CD4-positive, alpha-beta memory T cell (primary cell): ENCODE results near the gene CENPP. TPM values are rescaled to one million over a fixed set of nuclear protein-coding genes. Genes with fewer than 3 reads are reported as not detected.
A peak's percentile ranks its signal among the peaks of the same experiment; 100 is the strongest.

ENCODE experiments used
- CTCF ChIA-PET: fragments of 350-600 bp; sonication (Branson Sonifier 250); formaldehyde crosslinking; loops from one replicate; lab custom pipeline; 2021; ENCODE audit warnings: inconsistent platforms; ENCODE audit not compliant: partially characterized antibody; lab: Charles Lee
- POLR2A ChIA-PET: fragments of 350-600 bp; sonication (Branson Sonifier 250); formaldehyde crosslinking; loops from one replicate; lab custom pipeline; 2021; ENCODE audit not compliant: partially characterized antibody; lab: Charles Lee
- DNase-seq, 5 donors: peaks; one replicate each; pipeline versions ENCODE4 v3.0.0 to v3.0.0-alpha.2; 2020 to 2022; ENCODE audit warnings: mixed read lengths in 1 of 5
- H3K27ac ChIP-seq: one replicate; pipeline ENCODE4 v1.7.0; 2013; ENCODE audit warnings: low read depth, low read length
- H3K27me3 ChIP-seq: 2 replicates; pipeline ENCODE4 v1.7.0; 2013; ENCODE audit warnings: mild to moderate bottlenecking, low read length, moderate library complexity; ENCODE audit not compliant: insufficient read depth
- H3K36me3 ChIP-seq: 2 replicates; pipeline ENCODE4 v1.7.0; 2013; ENCODE audit warnings: mild to moderate bottlenecking, low read length, moderate library complexity; ENCODE audit not compliant: insufficient read depth
- H3K4me1 ChIP-seq: 2 replicates; pipeline ENCODE4 v1.7.0; 2013; ENCODE audit warnings: mild to moderate bottlenecking, low read length, moderate library complexity; ENCODE audit not compliant: insufficient read depth
- H3K4me3 ChIP-seq, 2 donors: one replicate each; pipeline ENCODE4 v1.7.0; 2013; ENCODE audit warnings: low read length in 2 of 2, mild to moderate bottlenecking in 1 of 2
- H3K9me3 ChIP-seq, 2 donors: one replicate each; pipeline ENCODE4 v1.7.0; 2013; ENCODE audit warnings: low read length in 2 of 2, control low read depth in 1 of 2; ENCODE audit not compliant: control insufficient read depth in 1 of 2
- H3K27ac Mint-ChIP-seq, 7 donors: one replicate each; pipeline ENCODE4 v1.8.0; 2020 to 2021; ENCODE audit warnings: mixed read lengths in 7 of 7, mild to moderate bottlenecking in 6 of 7, inconsistent platforms in 3 of 7, moderate library complexity in 3 of 7
- H3K27me3 Mint-ChIP-seq, 2 donors: one replicate each; pipeline ENCODE4 v1.8.0; 2020 to 2021; ENCODE audit warnings: mixed read lengths in 2 of 2
- H3K36me3 Mint-ChIP-seq, 2 donors: one replicate each; pipeline ENCODE4 v1.8.0; 2020 to 2021; ENCODE audit warnings: mixed read lengths in 2 of 2, inconsistent platforms in 1 of 2, mild to moderate bottlenecking in 1 of 2
- H3K4me1 Mint-ChIP-seq, 4 donors: one replicate each; pipeline ENCODE4 v1.8.0; 2020 to 2021; ENCODE audit warnings: mixed read lengths in 4 of 4, mild to moderate bottlenecking in 1 of 4
- H3K4me3 Mint-ChIP-seq, 8 donors: one replicate each; pipeline ENCODE4 v1.8.0; 2020 to 2021; ENCODE audit warnings: mixed read lengths in 8 of 8, mild to moderate bottlenecking in 7 of 8, moderate library complexity in 6 of 8, inconsistent platforms in 3 of 8
- H3K9me3 Mint-ChIP-seq, 8 donors: one replicate each; pipeline ENCODE4 v1.8.0; 2020 to 2021; ENCODE audit warnings: mixed read lengths in 8 of 8, mild to moderate bottlenecking in 5 of 8, inconsistent platforms in 3 of 8, moderate library complexity in 1 of 8
- intact Hi-C: fragments of 100-400 bp; cut with micrococcal nuclease; formaldehyde crosslinking; loops from one replicate; pipeline ENCODE4 v1.15.1; 2023
- polyA plus RNA-seq, 2 donors: library from polyadenylated mRNA; unstranded; fragments of 300-500 nt; fragmentation: Illumina TruSeq; gene quantifications; one replicate each; pipeline ENCODE4 v1.2.3, GENCODE V29; 2021
- total RNA-seq, 2 experiments: library from RNA; stranded (reverse); gene quantifications; one replicate each; pipeline ENCODE4 v1.2.3, GENCODE V29; 2021

The CENPP gene
- total and polyA plus RNA-seq, 4 experiments from 2014 or later = 0.55 to 9.5 (median 3.4) TPM

- no peaks in the 10 kb centered on the region for H3K36me3 ChIP-seq
- intact Hi-C loops = no loop called here
- H3K4me1 ChIP-seq = no peaks in the 10 kb centered on the region
- no peaks in the 10 kb centered on the region for H3K27me3 ChIP-seq
- H3K27ac ChIP-seq = no peak overlapping the region
- H3K9me3 ChIP-seq = no peaks in the 10 kb centered on the region
- no peak overlapping the region for H3K4me3 ChIP-seq
- ChIA-PET CTCF (no interaction called here), POLR2A (no interaction called here)
- Mint-ChIP-seq H3K36me3 (peaks cover 17 to 26% of the 10 kb centered on the region in 2 donors), H3K4me1 (no peaks in the 10 kb centered on the region), H3K4me3 (no peak overlapping the region), H3K9me3 (peaks cover 0 to 26% (median 12%) of the 10 kb centered on the region in 8 donors), H3K27ac (no peak overlapping the region), H3K27me3 (no peaks in the 10 kb centered on the region)
- no peak for DNase-seq
Observed at GRCh38 chr9:92608241-92608908, 282.6 kb downstream of the CENPP start.

- intact Hi-C loops = no loop called here
- H3K4me1 Mint-ChIP-seq = no peaks in the 10 kb centered on the region
- no peak overlapping the region for H3K27ac ChIP-seq
- H3K9me3 Mint-ChIP-seq = peaks cover 0 to 20% (median 7%) of the 10 kb centered on the region in 8 donors
- H3K4me3 ChIP-seq = no peak overlapping the region
- CTCF ChIA-PET = no interaction called here
- DNase-seq = no peak
- no peak overlapping the region for H3K27ac Mint-ChIP-seq
- no peaks in the 10 kb centered on the region for H3K9me3 ChIP-seq
- H3K36me3 Mint-ChIP-seq = peaks cover 21% of the 10 kb centered on the region in 2 donors
- H3K36me3 ChIP-seq = peaks cover 5% of the 10 kb centered on the region
- no peaks in the 10 kb centered on the region for H3K4me1 ChIP-seq
- no peaks in the 10 kb centered on the region for H3K27me3 ChIP-seq
- no peaks in the 10 kb centered on the region for H3K27me3 Mint-ChIP-seq
- no peak overlapping the region for H3K4me3 Mint-ChIP-seq
- POLR2A ChIA-PET = no interaction called here
Observed at GRCh38 chr9:92608909-92609445, 283.2 kb downstream of the CENPP start.

GRCh38 chr9:92610470-92611420 lies 285.0 kb downstream of the CENPP start:
- peaks cover 0 to 6% (median 0%) of the 10 kb centered on the region in 8 donors for H3K9me3 Mint-ChIP-seq
- intact Hi-C loops = no loop called here

GRCh38 chr9:92611621-92612285 lies 286.0 kb downstream of the CENPP start:
- H3K4me1 ChIP-seq = no peaks in the 10 kb centered on the region
- DNase-seq = no peak
- H3K9me3 Mint-ChIP-seq = no peaks in the 10 kb centered on the region
- H3K36me3 ChIP-seq = peaks cover 20% of the 10 kb centered on the region
- CTCF ChIA-PET = no interaction called here
- peak overlapping the region in 1 of 7 donors; percentile 20 for H3K27ac Mint-ChIP-seq
- H3K4me3 Mint-ChIP-seq = no peak overlapping the region
- no peaks in the 10 kb centered on the region for H3K9me3 ChIP-seq
- H3K27me3 ChIP-seq = no peaks in the 10 kb centered on the region
- no peak overlapping the region for H3K4me3 ChIP-seq
- intact Hi-C loops = no loop called here
- no peak overlapping the region for H3K27ac ChIP-seq
- POLR2A ChIA-PET = no interaction called here
- H3K4me1 Mint-ChIP-seq = no peaks in the 10 kb centered on the region
- H3K27me3 Mint-ChIP-seq = no peaks in the 10 kb centered on the region
- peaks cover 32 to 48% of the 10 kb centered on the region in 2 donors for H3K36me3 Mint-ChIP-seq

More at GRCh38 chr9:92610470-92611420, 285.0 kb downstream of the CENPP start:
- Mint-ChIP-seq H3K36me3 (peaks cover 22 to 38% of the 10 kb centered on the region in 2 donors), H3K4me1 (no peaks in the 10 kb centered on the region), H3K27ac (no peak overlapping the region), H3K4me3 (no peak overlapping the region), H3K27me3 (no peaks in the 10 kb centered on the region)
- Histone ChIP-seq H3K36me3 (peaks cover 10% of the 10 kb centered on the region), H3K27ac (no peak overlapping the region), H3K27me3 (no peaks in the 10 kb centered on the region), H3K4me1 (no peaks in the 10 kb centered on the region), H3K4me3 (no peak overlapping the region), H3K9me3 (no peaks in the 10 kb centered on the region)
- POLR2A ChIA-PET = no interaction called here
- DNase-seq = no peak
- CTCF ChIA-PET = no interaction called here

GRCh38 chr9:92612292-92612691 lies 286.5 kb downstream of the CENPP start:
- no peak overlapping the region for H3K27ac Mint-ChIP-seq
- no peaks in the 10 kb centered on the region for H3K4me1 Mint-ChIP-seq
- no peaks in the 10 kb centered on the region for H3K9me3 Mint-ChIP-seq
- no peak for DNase-seq
- ChIA-PET POLR2A (no interaction called here), CTCF (no interaction called here)
- H3K36me3 Mint-ChIP-seq = peaks cover 33 to 53% of the 10 kb centered on the region in 2 donors
- intact Hi-C loops = no loop called here
- no peaks in the 10 kb centered on the region for H3K27me3 Mint-ChIP-seq
- H3K27ac ChIP-seq = no peak overlapping the region
- no peaks in the 10 kb centered on the region for H3K27me3 ChIP-seq
- H3K9me3 ChIP-seq = no peaks in the 10 kb centered on the region
- H3K36me3 ChIP-seq = peaks cover 22% of the 10 kb centered on the region
- H3K4me3 Mint-ChIP-seq = no peak overlapping the region
- H3K4me1 ChIP-seq = no peaks in the 10 kb centered on the region
- H3K4me3 ChIP-seq = no peak overlapping the region

- Mint-ChIP-seq H3K27me3 (no peaks in the 10 kb centered on the region), H3K4me3 (no peak overlapping the region), H3K27ac (no peak overlapping the region), H3K4me1 (no peaks in the 10 kb centered on the region), H3K9me3 (no peaks in the 10 kb centered on the region), H3K36me3 (peaks cover 33 to 57% of the 10 kb centered on the region in 2 donors)
- POLR2A ChIA-PET = no interaction called here
- Histone ChIP-seq H3K36me3 (peaks cover 28% of the 10 kb centered on the region), H3K27ac (no peak overlapping the region), H3K4me3 (no peak overlapping the region), H3K4me1 (no peaks in the 10 kb centered on the region), H3K27me3 (no peaks in the 10 kb centered on the region), H3K9me3 (no peaks in the 10 kb centered on the region)
- intact Hi-C loops = no loop called here
- DNase-seq = no peak
- CTCF ChIA-PET = no interaction called here
Observed at GRCh38 chr9:92612816-92613215, 287.1 kb downstream of the CENPP start.
